Brain pericyte (primary cell): Measurements from ENCODE around the gene U2AF1L4.

ENCODE experiments used
- DNase-seq: peaks from one replicate; pipeline ENCODE4 v3.0.0-alpha.2; 2012; ENCODE audit warnings: low read depth, low spot score

U2AF1L4 gene

GRCh38 chr19:35757231-35757748 is 12.1 kb upstream of the U2AF1L4 start:
- DNase-seq, result peak; percentile 81

- no peak for DNase-seq
Observed at GRCh38 chr19:35756377-35757230, 11.4 kb upstream of the U2AF1L4 start, which contains the start of gene HSPB6. TSS of gene HSPB6 (minus strand) at chr19:35757029. CDS start at chr19:35757008, 21 bp downstream.

- no peak for DNase-seq
Observed at GRCh38 chr19:35755550-35756376, 10.5 kb upstream of the U2AF1L4 start.

GRCh38 chr19:35755131-35755549 is 9.9 kb upstream of the U2AF1L4 start:
- DNase-seq, result no peak

GRCh38 chr19:35754370-35755130 is 9.3 kb upstream of the U2AF1L4 start:
- DNase-seq, result no peak

- no peak for DNase-seq
Observed at GRCh38 chr19:35753634-35754369, 8.6 kb upstream of the U2AF1L4 start.

- DNase-seq, result no peak
Observed at GRCh38 chr19:35752746-35753350, 7.6 kb upstream of the U2AF1L4 start.

GRCh38 chr19:35751839-35752745 is 6.9 kb upstream of the U2AF1L4 start:
- DNase-seq, result no peak

- DNase-seq, result no peak
Observed at GRCh38 chr19:35750167-35750566, 4.9 kb upstream of the U2AF1L4 start.

GRCh38 chr19:35748106-35749020 is 3.1 kb upstream of the U2AF1L4 start, which contains the start of gene LIN37:
TSS of gene LIN37 (plus strand) at chr19:35748576. CDS start at chr19:35748725, 149 bp downstream.
- peak; percentile 99 for DNase-seq

GRCh38 chr19:35746531-35746930 is 1.3 kb upstream of the U2AF1L4 start:
- DNase-seq, result no peak

- no peak for DNase-seq
Observed at GRCh38 chr19:35746087-35746462, 857 bp upstream of the U2AF1L4 start.

- peak; percentile 83 for DNase-seq
Observed at GRCh38 chr19:35744430-35745327, 539 bp downstream of the U2AF1L4 start.

GRCh38 chr19:35743640-35744429 is 1.4 kb downstream of the U2AF1L4 start:
- no peak for DNase-seq

- DNase-seq, result no peak
Observed at GRCh38 chr19:35742121-35742724, 3.0 kb downstream of the U2AF1L4 start, which contains the start of gene IGFLR1. TSS of gene IGFLR1 (minus strand) at chr19:35742452. CDS start at chr19:35741180, 1,272 bp downstream.

GRCh38 chr19:35741203-35741515 is 4.1 kb downstream of the U2AF1L4 start:
- no peak for DNase-seq
